Regular cardiac myocyte (primary cell): ENCODE data around the gene REG4. TPM values are rescaled to one million over a fixed set of nuclear protein-coding genes. Genes with fewer than 3 reads are reported as not detected.

Source experiments
- total RNA-seq: library from RNA; depleted of rRNA; stranded (reverse); fragments of >200 nt; gene quantifications from 2 replicates; pipeline ENCODE4 v1.2.3, GENCODE V29; 2014

Gene REG4
- total RNA-seq: not detected in 2 replicates

DNA sequence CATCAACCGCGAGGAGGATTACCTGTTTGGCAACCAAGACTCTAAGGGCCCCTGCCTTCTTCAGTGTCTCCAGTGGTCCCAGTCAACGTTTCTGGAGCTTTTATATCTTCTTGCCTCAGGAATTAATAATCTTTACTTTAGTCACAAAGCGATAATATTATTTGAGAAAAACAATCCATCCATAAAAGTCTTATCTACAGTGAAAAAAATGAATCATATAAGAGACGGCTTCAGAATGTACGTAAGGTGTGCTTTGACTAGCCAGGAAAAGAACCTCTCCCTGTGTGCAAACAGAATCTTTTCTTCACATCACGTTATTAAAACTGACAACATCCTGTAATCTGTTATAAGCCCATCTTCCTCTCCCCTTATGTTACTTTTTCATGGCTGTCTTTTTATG is at the start of gene REG4:
Gene REG4 (minus strand): TSS at position 74 of the 400 bp plus-strand sequence. CDS start 2,691 bp downstream, outside the sequence.

GRCh38 chr1:119768778-119769177 is 42.5 kb downstream of the REG4 start, which contains the start of gene HMGCS2:
TSS of gene HMGCS2 (minus strand) at chr1:119768905. CDS start at chr1:119768844, 61 bp downstream.

Other genes starting within 250 kb of the REG4 start
- 12.7 and 15.9 TPM in 2 replicates for gene ZNF697, start 163.2 kb downstream of the REG4 start, total RNA-seq
- gene PHGDH, start 99.5 kb downstream of the REG4 start, total RNA-seq: 43.4 and 104 TPM in 2 replicates
- not detected in 2 replicates for gene HMGCS2, start 42.6 kb downstream of the REG4 start, total RNA-seq
- gene ADAM30, start 85.1 kb upstream of the REG4 start, total RNA-seq: not detected in 2 replicates